HG02623 (cell line): ENCODE measurements around the gene POLD4.

Experiments
- ATAC-seq: cut with Tn5 transposase; IDR thresholded peaks from one replicate; pipeline ENCODE4 v1.9.1; 2021; ENCODE audit warnings: moderate library complexity; ENCODE audit not compliant: unreplicated experiment

Gene POLD4

DNA sequence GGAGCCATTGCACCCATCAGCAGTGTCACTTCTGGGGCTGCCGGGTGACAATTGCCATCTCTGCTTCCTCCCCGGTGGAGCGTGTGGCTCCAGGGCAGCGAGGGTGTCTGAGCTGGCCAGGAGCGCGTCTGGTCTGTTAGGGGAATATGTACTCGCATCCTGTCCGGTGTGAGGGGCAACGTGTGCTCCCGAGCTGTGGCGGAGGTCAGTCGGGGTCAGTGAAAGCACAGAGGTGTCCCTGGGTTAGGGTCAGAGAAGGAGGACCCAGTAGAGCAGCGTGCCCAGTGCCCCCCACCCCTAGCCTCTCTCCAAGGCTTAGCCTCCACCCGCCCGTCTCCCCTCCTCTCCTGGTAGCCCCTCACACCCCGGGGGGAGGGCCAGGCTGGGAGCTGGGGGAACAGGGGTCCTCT, 18.6 kb upstream of the POLD4 start:
- ATAC-seq, result no peak

DNA sequence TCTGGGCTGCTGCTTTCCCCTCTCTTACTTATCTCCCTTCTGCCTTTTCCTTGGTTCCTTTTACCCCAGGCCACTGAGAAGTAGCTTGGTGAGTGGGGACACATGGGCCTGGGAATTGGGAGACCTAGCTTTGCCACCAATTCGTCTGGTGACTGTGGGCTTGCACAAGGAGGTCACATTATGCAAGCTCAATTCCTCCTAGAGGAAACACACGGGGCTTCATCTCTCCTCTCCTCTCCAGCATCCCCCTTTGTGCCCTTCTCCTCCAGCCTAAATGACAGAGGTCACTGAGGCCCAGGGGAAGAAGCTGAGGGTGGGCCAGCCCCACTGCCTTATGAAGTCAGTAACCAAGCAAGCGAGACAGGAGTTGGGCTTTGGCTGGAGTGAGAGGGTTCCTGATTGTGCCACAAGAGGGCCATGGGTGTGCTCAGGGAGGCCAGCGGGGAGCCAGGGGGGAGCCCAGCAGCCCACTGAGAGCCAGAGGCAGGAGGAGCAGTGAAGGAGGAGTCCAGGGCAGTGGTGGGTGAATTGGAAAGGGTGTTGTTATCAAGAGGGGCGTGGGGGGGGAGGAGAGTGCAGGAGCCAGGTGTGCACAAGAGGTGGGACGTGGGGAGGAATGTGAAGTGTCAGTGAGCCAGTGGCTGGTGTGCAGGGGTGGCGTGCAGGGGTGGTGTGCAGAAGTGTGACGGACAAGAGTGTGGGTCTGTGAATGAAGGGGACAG, 18.0 kb upstream of the POLD4 start:
- no peak for ATAC-seq

DNA sequence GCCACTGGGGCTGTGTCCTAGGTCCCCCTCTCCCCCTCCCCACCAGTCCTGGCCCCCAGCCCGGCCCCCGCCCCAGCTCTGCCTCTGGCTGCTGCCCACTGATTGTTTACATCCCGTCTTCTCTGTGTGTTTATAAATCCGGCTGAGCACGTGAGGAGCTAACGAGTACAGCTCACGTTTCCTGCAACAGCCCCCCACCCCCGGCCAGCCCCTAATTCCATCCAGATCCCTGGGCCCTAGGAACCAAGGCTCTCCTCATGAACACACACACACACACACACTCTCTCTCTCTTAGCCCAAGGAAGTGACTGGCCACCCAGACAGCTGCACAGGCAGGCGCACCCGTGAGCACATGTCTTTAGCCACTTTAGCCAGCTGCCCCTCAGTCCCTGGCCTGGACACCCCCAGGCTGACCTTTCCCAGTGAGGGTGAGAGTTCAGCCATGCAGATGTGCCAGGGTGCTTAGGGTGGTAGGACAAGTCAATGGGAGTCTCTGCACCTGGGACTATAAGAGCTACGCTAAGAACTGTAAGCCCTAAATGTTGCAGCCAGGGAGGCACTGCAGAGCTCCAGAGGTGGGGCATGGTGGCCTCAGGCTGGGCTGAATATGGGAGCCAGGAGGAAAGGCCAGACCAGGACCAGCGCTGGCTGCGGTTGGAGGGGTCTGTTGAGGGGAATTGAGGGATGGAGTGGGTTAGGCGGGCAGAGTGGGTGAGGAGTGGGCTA, 17.2 kb upstream of the POLD4 start:
- ATAC-seq, result no peak

DNA sequence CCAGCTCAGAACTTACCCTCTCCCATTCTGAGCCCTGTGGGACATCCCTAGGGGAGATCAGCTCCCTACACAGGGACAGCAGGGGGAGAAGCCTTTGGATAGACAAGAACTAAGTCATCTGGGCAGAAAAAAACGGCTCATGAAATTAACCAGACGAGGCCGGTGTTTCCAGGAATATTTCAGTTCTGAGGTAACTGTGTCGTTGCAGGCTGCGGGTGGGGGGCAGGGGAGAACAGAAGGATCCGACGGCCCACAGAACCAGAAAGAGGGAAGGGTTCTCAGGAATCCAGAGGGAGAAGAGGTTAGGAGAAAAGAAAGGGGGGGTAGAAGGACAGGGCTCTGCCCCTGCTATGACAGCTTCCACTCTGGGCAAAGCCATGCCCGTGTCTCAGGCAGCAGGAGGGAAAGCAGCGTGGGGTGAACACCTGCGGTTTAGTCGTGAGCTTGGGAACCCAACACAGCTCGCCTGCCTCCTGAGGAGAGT, 16.5 kb upstream of the POLD4 start:
- no peak for ATAC-seq

DNA sequence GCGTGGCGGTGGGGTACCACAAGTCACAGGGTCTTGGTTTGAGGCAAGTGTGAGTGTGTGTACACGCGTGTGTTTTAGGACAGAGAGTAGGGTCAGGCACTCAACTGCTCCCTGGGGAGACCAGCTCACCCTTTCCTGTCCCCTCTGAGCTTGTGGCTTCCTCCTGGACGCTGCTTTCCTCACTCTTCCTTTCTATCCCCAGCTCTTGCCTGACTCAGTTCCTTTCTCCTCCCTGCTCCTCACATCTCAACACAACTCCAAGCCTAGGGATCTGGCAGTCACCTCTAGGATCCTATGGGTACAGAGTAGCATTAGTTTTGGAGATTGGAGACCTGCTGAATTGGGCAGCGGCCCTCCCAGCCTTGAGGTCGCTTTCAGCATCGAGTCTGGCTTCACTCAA, 15.9 kb upstream of the POLD4 start:
- ATAC-seq, result no peak

DNA sequence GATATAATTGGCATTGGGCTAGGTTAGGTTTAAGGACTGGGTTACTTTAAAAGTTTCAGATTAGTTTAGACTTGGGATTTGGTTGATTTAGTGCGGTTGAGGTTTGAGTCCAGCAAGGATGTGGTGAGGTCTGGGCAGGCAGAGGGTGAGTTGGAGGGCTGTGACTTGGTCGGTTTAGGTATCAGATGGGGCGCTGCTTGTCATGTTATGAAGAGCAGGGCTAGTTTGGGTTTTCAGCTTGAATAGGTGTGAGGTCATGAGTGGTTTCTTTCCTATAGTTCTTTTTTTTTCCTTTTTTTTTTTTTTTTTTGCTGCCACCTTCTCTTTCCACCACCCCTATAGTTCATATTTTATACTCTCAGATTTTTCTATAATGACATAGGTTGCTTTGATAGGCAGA, 15.3 kb upstream of the POLD4 start:
- ATAC-seq, result no peak

DNA sequence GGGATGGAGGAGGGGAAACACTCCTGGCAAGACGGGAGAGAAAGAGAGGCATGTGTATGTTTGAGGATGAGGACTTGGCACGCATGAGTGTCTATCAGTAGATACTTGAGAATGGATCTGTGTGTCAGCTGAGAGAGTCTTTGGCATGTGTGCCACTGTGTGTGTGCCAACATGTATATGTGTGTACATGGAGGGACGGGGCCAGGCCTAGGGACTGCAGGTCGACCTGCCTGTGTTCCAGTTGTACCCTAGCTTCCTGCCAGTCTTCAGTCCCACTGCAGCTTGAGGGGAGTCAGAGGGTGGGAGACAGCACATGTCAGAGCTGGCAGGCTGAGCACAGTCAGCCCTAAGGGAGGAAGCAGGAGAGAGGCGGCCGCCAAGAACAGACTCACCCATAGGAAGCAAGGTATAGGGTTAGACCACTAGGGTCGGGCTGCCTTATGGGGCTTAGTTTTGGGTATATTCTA, 14.4 kb upstream of the POLD4 start:
- no peak for ATAC-seq

DNA sequence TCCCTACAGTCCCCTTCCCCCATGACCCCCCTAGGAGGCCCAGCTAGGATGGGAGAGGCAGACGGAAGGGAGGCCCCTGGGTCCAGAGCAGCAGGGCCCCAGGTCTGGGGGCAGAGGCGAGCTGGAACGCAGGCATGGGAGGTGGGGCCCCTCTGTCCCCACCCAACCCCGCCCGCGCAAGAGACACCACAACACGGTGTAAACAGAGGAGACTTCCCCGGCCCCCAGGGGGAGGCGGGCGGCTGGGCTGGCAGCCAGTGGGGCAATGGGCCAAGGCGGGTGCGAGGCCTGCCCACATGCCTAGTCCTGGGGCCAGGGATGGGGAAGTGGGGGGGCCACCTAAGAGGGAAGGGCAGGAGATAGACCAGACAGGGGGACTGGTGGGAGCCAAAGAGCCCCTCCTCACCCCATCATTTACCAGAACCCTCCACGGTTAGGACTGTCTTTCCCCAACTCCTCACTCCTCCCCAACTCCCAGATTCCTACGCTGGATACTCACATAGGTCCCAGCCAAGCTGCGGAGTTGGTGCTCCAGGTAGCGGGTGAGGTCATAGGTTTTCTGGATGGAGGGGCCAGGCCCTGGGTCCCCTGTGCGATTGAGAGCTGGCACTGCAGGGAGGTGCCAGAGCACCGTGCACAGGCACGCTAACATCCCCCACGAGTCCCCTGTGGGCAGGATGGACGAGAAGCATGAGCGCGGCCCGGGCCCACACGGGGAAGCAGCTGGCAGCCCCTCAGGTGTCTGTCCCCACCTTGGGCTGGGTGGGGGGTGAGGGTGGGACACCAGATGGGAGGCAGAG, 13.8 kb upstream of the POLD4 start:
- no peak for ATAC-seq

DNA sequence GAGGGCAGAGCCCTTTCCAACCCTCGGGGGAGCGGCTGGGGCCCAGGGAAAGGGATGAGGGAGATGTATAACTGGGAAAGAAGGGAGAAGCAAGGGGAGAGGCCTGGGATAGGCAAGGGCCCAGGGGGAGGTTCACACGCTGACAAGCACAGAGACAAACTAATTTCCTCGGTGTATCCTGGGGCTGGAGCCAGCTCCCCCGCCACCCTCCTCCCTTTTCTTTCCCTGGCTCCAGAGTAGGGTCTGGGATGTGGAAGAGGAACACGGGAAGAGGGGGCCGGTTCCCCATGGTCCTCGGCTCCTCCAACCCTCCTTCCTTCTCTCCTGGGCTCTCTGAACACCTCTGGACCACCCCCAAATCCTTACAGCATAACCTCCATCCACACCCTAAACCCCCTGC, 13.2 kb upstream of the POLD4 start:
- ATAC-seq, result no peak

DNA sequence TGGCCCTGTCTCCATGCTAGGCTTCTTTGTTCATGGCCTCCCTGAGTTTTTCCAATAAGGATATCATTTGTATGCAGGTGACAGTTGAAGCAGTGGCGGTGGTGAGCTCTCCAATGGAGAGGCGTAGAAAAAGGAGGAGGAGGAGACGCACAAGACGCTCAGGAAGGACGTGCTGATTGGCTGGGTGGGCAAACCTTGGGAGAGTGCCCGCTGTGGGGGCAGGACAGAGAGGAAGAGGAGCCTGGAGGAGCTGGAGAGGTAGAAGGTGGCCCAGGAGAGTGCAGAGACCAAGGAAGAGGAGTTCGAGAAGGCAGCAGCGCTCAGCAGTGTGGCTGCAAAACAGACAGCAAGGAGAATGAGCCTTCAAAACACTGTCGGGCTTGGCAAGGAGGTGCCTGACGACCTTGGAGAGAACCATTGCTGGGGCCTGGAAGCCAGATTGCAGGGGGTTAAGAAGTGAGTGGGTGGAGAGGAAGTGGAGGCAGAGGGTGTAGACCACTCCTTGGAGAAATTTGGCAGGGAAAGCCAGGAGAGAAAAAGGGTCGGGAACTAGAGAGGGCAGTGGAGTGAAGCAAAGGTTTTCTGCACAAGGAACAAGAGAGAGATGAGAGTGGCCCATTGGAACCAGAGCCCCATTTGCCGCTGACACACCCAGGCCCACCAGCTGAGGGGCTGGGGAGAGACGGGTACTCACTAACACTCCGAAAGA, 12.5 kb upstream of the POLD4 start:
- no peak for ATAC-seq

DNA sequence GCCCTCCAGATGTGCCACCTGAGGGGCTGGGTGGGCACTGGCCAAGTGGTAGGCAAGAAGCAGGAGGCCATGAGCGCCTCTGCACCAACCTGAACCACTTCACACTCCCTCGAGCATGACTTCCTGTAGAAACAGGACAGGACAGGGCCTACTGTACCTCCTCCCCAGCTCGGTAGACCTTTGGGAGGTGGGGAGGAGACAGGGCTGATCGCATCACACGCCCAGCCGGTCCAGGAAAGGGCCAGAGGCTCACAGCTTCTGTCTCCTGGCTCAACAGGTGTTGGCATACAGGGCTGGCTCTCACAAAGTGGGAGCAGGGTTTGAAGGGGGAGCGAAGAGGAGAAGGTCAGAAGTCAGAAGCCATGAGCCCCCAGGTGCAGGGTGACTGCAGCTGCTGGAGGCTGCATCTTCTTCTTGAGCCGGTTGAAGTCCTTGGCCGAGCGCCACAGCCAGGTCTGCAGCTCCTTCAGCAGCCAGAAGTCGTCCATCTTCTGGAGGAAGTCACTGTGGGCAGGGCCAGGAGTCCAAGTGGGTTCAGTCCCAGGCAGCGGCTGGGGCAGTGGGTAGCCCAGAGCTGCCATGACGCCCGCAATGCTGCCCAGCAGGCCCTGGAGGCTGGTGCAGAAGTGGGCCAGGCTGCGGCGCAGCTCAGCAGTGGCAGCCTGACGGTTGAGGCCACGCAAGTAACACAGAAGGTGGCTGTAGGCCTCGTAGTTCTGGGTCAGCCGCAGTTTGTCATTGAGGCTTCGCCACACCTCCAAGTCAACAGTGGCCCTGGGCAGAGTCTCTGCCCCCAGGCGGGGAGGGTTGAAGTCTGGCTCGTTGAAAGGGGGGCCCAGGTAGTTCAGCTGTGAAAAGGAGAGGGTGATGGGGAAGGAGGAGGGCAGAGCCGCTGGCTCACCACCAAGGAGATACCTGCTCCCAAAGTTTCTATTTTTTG, 11.7 kb upstream of the POLD4 start:
- ATAC-seq, result no peak

DNA sequence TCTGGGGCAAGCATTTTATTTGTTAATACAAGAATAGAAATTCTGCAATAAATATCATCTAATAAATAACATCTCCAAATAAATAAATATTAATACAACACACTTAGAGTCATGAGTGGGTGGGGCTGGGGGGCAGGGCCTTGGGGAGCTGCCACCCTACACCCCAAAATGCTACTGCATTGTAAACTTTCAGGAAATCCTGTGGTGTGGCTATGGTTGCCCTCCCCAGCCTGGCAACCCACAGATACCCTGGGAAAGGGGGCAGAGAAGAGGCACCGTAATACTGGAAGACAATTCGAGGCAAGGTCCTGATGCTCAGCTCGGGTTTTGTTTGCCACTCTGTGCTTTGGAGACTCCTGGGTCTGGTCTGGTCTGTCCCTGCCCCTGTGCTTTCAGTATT, 10.8 kb upstream of the POLD4 start:
- ATAC-seq, result no peak

DNA sequence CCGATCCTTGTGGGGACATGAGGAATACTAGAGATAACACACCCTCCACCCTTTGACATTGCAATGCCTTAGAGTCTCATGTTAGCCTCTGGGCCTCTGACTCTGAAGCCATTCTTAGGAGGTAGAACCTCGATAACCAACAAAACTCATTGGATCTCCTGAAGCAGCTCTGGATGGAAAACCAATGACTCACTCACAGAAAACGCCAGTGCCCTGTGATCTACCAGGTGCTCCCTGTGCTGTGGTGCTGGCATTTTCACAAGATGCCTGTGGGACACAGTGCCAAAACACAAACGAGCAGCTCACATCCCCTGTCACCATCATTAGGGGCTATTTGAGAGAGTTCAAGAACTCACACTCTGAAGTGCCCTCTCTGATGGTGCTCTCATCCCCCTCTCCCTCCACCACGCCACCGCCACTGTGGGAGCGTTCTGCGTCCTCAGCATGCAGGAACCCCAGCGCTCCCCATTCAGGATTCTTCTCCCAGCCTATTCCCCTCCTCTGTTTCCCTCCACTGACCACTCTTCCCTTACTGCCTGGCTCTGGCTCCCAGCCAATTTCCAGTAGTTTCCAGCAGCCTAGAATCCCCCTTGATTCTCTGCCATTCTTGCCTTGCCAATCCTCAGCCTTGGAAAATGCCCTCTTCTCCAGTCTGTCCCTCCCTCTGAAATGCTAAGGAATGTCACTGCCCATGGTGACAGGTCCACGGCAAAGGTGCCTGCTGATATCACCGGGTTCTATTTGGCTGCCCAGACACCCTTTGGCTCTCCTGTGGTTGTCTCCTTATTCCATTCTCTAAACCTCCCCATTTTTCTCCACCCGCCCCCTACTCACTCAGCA, 4.7 kb upstream of the POLD4 start:
- no peak for ATAC-seq

DNA sequence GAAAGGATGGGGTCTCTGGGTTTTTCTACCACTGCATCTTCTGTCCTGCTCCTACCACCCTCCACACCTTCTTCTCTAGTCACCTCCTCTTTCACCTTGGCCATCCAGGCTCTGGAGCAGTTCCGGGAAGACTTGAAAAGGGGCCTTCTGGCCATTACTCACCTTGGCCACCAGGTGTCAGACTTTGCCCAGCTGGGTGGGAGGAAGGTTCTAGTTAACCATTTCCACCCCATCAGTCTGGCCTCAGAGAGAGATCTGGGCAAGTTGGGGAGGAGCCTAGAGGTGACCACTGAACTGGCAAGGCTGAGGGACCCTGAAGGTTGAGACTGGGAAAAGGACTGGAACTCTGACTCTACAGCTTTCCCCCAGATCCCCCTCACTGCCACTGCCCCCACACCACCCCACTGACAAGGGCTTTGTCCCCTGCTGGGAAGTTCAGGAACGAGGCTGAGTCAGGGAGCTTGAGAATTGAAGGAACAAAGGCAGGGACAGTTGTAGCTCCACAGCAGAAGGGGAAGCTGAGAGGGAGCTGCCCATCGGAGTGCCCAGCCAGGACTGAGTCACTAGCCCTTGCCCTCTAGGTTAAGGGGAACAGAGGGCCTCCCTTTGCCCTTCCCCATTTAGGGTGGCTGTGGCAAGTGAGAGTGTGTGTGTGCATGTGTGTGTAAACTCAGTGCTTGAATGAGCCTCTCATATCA, 3.7 kb upstream of the POLD4 start:
- ATAC-seq, result no peak

DNA sequence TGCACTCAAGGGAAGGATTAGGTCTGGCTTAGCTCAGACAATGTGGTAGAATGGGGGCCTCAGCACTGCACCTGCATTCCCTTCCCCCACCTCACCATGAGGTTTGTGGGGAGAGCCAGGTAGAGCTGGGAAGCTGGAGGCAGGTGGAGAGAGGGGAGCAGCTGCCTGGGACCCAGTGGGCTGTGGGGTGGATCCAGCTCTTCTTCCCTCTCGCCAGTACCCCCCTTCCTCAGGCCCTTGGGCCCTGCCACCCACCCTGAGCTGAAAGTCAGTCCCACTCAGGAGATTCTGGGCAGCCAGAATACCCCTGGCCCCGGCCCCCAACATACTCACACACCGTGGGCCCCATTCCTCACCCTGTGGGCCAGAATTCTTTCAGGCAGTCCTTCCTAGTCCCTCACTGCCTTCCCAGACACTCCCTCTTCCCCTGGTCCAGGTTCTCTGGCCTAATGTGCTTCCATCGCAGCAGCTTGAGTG, 3.1 kb upstream of the POLD4 start:
- no peak for ATAC-seq

DNA sequence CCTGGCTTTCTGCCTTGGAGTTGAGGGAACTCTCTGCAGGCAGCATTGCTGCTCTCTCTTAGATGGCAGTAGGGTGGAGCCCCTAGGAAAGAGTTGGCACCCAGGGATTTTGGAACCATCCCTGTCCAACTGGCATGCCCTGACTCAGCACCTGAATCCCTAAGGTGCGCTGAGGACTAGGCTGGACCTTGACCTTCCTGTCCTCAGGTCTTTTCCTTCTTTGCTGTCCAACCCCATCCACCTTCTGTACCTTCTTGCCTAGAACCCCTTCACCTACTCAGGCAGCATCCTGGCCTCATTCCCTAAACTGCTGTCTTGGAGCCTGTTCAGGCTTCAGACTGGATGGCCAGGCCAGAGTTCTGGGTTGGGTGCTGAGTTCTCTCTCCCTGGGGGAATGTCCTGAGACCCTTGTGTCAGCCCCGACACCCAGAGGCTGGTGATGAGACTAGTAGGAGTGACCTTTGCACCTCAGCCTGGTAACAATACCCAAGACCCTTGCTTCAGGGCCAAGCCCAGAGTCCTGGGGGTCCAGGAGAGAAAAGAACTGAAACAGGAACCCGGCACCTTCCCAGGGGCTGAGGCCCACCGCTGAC, 2.5 kb upstream of the POLD4 start:
- ATAC-seq, result no peak

DNA sequence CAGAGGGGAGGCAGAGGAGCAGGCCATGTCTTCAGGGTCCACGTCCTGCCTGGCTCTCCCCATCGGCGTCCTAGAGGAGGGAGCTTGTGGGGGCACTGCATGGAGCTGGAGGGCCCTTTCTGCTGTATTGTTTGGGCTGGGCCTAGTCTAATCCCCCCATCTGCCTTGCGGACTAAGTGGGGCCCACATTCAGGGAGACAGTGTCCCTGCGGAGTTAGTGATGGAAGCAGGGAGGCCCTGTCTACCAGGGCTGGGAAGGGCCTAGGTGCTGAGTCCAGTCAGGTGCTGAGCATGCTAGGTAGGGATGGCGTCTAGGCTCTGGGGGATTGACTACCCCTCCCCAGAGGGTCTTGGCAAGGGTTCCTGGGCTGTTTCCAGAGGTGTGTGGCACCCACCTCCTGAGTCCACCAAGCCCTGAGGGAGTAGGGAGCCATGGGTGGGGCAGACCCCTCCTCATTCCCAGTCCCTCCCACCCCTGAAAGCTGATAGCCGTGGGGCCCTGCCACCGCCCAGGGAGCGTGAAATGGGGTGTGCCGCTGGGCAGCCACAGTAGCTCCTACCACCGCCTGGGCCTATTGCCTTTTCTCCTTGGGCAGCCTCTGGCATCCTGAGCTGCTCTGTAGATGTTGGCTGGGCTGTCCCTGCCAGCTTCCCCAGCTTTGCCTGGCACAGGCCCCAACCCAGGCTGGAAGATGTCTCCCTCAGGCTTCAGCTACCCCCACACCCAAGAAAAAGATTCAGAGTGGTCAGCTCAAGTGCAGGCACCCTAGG, 1.9 kb upstream of the POLD4 start:
- ATAC-seq, result no peak
